Measurements from ENCODE around the gene RASSF3. TPM values are rescaled to one million over a fixed set of nuclear protein-coding genes. Genes with fewer than 3 reads are reported as not detected.

Gene RASSF3
- polyA plus RNA-seq, 4 donors = 18.0 to 23.6 (median 23.1) TPM

- no peak for DNase-seq (ENCODE audit: low read depth in 4 of 4, low spot score in 3 of 4)
Observed at GRCh38 chr12:64716371-64716770, 106.1 kb downstream of the RASSF3 start.

GRCh38 chr12:64716839-64717455, 106.7 kb downstream of the RASSF3 start:
- DNase-seq (ENCODE audit: low read depth in 4 of 4, low spot score in 3 of 4) = no peak

- DNase-seq (ENCODE audit: low read depth in 4 of 4, low spot score in 3 of 4) = no peak
Observed at GRCh38 chr12:64718649-64719048, 108.4 kb downstream of the RASSF3 start.

- no peak for DNase-seq (ENCODE audit: low read depth in 4 of 4, low spot score in 3 of 4)
Observed at GRCh38 chr12:64720884-64721283, 110.6 kb downstream of the RASSF3 start.

GRCh38 chr12:64722835-64723234, 112.5 kb downstream of the RASSF3 start:
- no peak for DNase-seq (ENCODE audit: low read depth in 4 of 4, low spot score in 3 of 4)

- DNase-seq (ENCODE audit: low read depth in 4 of 4, low spot score in 3 of 4) = no peak
Observed at GRCh38 chr12:64723630-64724029, 113.3 kb downstream of the RASSF3 start.

- DNase-seq (ENCODE audit: low read depth in 4 of 4, low spot score in 3 of 4) = no peak
Observed at GRCh38 chr12:64724201-64724745, 114.0 kb downstream of the RASSF3 start.

- no peak for DNase-seq (ENCODE audit: low read depth in 4 of 4, low spot score in 3 of 4)
Observed at GRCh38 chr12:64729909-64730587, 119.8 kb downstream of the RASSF3 start.

- no peak for DNase-seq (ENCODE audit: low read depth in 4 of 4, low spot score in 3 of 4)
Observed at GRCh38 chr12:64730588-64730969, 120.3 kb downstream of the RASSF3 start.

GRCh38 chr12:64731683-64732082, 121.4 kb downstream of the RASSF3 start:
- no peak for DNase-seq (ENCODE audit: low read depth in 4 of 4, low spot score in 3 of 4)

- DNase-seq (ENCODE audit: low read depth in 4 of 4, low spot score in 3 of 4) = no peak
Observed at GRCh38 chr12:64733857-64734256, 123.6 kb downstream of the RASSF3 start.

- DNase-seq (ENCODE audit: low read depth in 4 of 4, low spot score in 3 of 4) = no peak
Observed at GRCh38 chr12:64735442-64735841, 125.1 kb downstream of the RASSF3 start.

- DNase-seq (ENCODE audit: low read depth in 4 of 4, low spot score in 3 of 4) = no peak
Observed at GRCh38 chr12:64736771-64737170, 126.5 kb downstream of the RASSF3 start.

GRCh38 chr12:64737539-64737938, 127.2 kb downstream of the RASSF3 start:
- DNase-seq (ENCODE audit: low read depth in 4 of 4, low spot score in 3 of 4) = no peak

GRCh38 chr12:64739778-64740177, 129.5 kb downstream of the RASSF3 start:
- DNase-seq (ENCODE audit: low read depth in 4 of 4, low spot score in 3 of 4) = no peak

GRCh38 chr12:64740646-64741045, 130.4 kb downstream of the RASSF3 start:
- no peak for DNase-seq (ENCODE audit: low read depth in 4 of 4, low spot score in 3 of 4)

GRCh38 chr12:64742416-64742815, 132.1 kb downstream of the RASSF3 start:
- DNase-seq (ENCODE audit: low read depth in 4 of 4, low spot score in 3 of 4) = no peak

GRCh38 chr12:64743206-64743605, 132.9 kb downstream of the RASSF3 start:
- no peak for DNase-seq (ENCODE audit: low read depth in 4 of 4, low spot score in 3 of 4)

GRCh38 chr12:64744422-64745258, 134.3 kb downstream of the RASSF3 start:
- no peak for DNase-seq (ENCODE audit: low read depth in 4 of 4, low spot score in 3 of 4)

GRCh38 chr12:64745259-64745807, 135.0 kb downstream of the RASSF3 start:
- no peak for DNase-seq (ENCODE audit: low read depth in 4 of 4, low spot score in 3 of 4)

- no peak for DNase-seq (ENCODE audit: low read depth in 4 of 4, low spot score in 3 of 4)
Observed at GRCh38 chr12:64745980-64746379, 135.7 kb downstream of the RASSF3 start.

All from right renal pelvis (tissue), 4 donors.